Stimulated activated effector memory CD8-positive, alpha-beta T cell treated with anti-CD3 and anti-CD28 coated beads, Interleukin-12 subunit alpha, Interleukin-12 subunit beta, amount 100 ng/mL, for 72 hours (primary cell): ENCODE measurements around the gene ATP5F1D.
"Not testable (repeated sequence)": the region's sequence is repeated elsewhere in the genome, so short reads cannot be mapped to it uniquely, and the experiment has no call there.

Experiments used
- ATAC-seq: fragments of 150-1000 bp; cut with Tn5 transposase; 2 replicates; pipeline ENCODE4 v1.10.0; 2021
- DNase-seq, 2 donors: peaks; one replicate each; pipeline ENCODE4 v3.0.0; 2021 to 2022; ENCODE audit warnings: low spot score in 2 of 2
- H3K27ac Mint-ChIP-seq: one replicate; pipeline ENCODE4 v1.8.0; 2022; ENCODE audit warnings: mild to moderate bottlenecking, mixed read lengths
- H3K36me3 Mint-ChIP-seq: one replicate; pipeline ENCODE4 v1.8.0; 2022; ENCODE audit warnings: mild to moderate bottlenecking, mixed read lengths
- H3K4me1 Mint-ChIP-seq: one replicate; pipeline ENCODE4 v1.8.0; 2022; ENCODE audit warnings: mixed read lengths
- H3K4me3 Mint-ChIP-seq: one replicate; pipeline ENCODE4 v1.8.0; 2022; ENCODE audit warnings: mild to moderate bottlenecking, mixed read lengths
- H3K9me3 Mint-ChIP-seq: one replicate; pipeline ENCODE4 v1.8.0; 2022; ENCODE audit warnings: mixed read lengths

Gene ATP5F1D

DNA sequence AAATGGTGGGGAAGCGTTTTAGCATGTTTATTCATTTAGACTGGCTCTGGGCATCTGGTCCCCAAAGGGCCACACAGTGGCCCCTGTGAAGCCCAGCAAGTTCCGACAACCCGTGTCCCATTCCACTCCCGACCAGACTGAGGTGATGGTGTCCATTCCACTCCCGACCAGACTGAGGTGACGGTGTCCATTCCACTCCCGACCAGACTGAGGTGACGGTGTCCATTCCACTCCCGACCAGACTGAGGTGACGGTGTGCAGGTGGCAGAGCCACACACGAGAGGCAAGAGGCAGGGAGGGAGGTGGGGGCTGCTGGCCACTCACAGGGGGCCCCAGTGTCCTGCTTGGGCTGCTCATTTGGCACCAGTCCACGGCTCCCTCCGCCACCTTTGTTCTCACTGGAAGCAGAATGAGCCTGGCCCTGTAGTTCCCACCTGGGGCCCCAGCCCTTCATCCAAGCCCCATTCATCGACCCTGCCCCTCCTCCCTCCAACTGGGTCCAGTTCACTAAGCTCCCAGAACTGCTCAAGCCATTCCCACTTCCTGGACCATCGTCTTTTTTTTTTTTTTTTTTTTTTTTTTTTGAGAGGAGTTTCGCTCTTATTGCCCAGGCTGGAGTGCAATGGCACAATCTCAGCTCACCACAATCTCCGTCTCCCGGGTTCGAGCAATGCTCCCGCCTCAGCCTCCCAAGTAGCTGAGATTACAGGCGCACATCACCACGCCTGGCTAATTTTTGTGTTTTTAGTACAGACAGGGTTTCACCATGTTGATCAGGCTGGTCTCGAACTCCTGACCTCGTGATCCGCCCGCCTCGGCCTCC is 4.9 kb downstream of the ATP5F1D start:
- not testable (repeated sequence) for ATAC-seq, H3K27ac Mint-ChIP-seq, DNase-seq, H3K9me3 Mint-ChIP-seq, H3K4me3 Mint-ChIP-seq
- H3K36me3 Mint-ChIP-seq: peaks cover 40% of the 10 kb centered on the region
- peaks cover 15% of the 10 kb centered on the region for H3K4me1 Mint-ChIP-seq

GRCh38 chr19:1247748-1248138 is 6.2 kb downstream of the ATP5F1D start:
- Mint-ChIP-seq H3K9me3 (no peaks in the 10 kb centered on the region), H3K27ac (peak overlapping the region; percentile 76), H3K4me1 (peaks cover 6% of the 10 kb centered on the region), H3K4me3 (peak overlapping the region; percentile 62), H3K36me3 (peaks cover 48% of the 10 kb centered on the region)
- ATAC-seq (no peak), DNase-seq (no peak)

DNA sequence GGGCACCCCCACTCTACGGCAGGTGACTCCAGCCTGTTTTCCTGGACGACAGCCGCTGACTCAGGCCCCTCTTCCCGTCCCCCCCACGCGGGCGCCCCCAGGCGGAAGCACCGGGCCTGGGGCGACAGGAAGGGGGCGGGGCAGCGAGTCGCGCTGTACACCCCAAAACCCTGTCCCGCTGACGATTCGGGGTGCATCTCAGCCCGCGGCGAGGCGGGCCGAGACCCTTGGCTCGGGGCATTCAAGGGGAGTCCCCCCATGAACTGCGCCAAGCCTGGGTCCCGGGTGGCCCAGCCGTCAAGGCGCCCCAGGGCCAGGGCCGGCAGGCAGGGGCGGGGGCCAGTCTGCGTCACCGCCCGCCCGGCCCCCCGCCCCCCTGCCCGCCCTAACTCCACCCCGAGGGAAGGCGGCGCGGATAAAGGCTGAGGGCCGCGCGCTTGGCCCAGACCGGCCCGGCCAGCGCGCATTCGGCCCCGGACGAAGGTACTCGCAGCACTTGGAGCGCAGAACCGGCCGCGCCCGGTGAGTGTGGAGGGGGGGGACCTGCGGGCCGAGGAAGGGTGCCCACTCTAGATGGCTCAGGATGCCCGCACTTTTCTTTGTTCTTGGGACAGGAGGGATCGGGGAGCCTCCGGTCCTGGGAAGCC is 6.7 kb downstream of the ATP5F1D start, which contains the start of gene MIDN:
TSS of gene MIDN (plus strand) at position 445 of the 647 bp plus-strand sequence. CDS start 1,714 bp downstream, outside the sequence.
- Mint-ChIP-seq H3K4me3 (peak within 1 kb of the TSS; percentile 90), H3K9me3 (no peaks in the 10 kb centered on the region), H3K36me3 (peaks cover 49% of the 10 kb centered on the region), H3K4me1 (peaks cover 9% of the 10 kb centered on the region), H3K27ac (peak within 1 kb of the TSS; percentile 76)
- DNase-seq (peak; percentile 74 to 92), ATAC-seq (peak; percentile 42)

- Mint-ChIP-seq H3K4me3 (peak overlapping the region; percentile 62), H3K9me3 (no peaks in the 10 kb centered on the region), H3K36me3 (peaks cover 55% of the 10 kb centered on the region), H3K4me1 (peaks cover 13% of the 10 kb centered on the region), H3K27ac (peak overlapping the region; percentile 76)
- ATAC-seq (peak; percentile 49), DNase-seq (peak; percentile 94 to 95)
These were observed 7.3 kb downstream of the ATP5F1D start for GRCh38 chr19:1248786-1249297.

DNA sequence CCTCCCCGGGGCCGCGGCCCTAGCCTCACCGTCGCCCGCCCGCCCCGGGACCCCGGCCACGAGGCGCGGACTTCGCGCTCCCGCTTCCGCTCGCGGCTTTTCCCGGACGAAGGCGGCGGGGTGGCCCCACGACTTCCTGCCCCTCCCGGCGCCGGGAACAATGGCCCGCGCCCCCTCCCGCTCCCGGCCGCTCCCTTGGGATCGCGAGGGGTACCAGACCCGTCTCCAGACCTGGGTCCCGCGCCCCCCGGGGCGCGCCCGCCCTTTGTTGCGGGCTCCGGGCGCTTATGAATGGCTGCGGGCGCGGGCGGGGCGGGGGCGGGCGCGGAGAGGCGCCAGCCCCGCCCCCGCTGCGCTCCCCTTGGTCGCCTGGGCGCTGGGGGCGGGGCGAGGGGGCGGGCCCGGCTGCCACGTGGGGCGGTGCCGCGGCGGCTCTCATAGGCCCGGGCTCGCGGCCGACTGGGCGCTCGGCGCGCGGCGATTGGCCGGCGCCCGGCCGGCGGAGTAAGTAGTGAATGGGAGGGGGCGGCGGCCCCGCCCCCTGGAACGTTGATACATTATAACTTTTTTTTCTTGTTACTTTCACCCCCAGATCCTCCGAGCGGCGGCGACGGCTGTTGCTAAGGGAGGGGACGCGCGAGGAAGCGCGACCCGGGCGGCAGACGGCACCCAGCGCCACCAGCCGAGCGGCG is 7.9 kb downstream of the ATP5F1D start:
- H3K36me3 Mint-ChIP-seq: peaks cover 61% of the 10 kb centered on the region
- peak overlapping the region; percentile 63 for H3K27ac Mint-ChIP-seq
- peak overlapping the region; percentile 90 for H3K4me3 Mint-ChIP-seq
- DNase-seq: peak; percentile 85 to 94
- ATAC-seq: peak; percentile 67
- peaks cover 12% of the 10 kb centered on the region for H3K4me1 Mint-ChIP-seq
- no peaks in the 10 kb centered on the region for H3K9me3 Mint-ChIP-seq

GRCh38 chr19:1249990-1250436 is 8.5 kb downstream of the ATP5F1D start:
- peak overlapping the region; percentile 90 for H3K4me3 Mint-ChIP-seq
- DNase-seq (no peak), ATAC-seq (no peak)
- H3K27ac Mint-ChIP-seq: peak overlapping the region; percentile 63
- peaks cover 12% of the 10 kb centered on the region for H3K4me1 Mint-ChIP-seq
- H3K36me3 Mint-ChIP-seq: peaks cover 66% of the 10 kb centered on the region
- no peaks in the 10 kb centered on the region for H3K9me3 Mint-ChIP-seq

GRCh38 chr19:1250437-1251260 is 9.1 kb downstream of the ATP5F1D start:
- Mint-ChIP-seq H3K4me1 (peaks cover 16% of the 10 kb centered on the region), H3K36me3 (peaks cover 73% of the 10 kb centered on the region), H3K4me3 (peak overlapping the region; percentile 90), H3K9me3 (no peaks in the 10 kb centered on the region), H3K27ac (peak overlapping the region; percentile 94)
- ATAC-seq (no peak), DNase-seq (no peak)

GRCh38 chr19:1251330-1252220 is 10.0 kb downstream of the ATP5F1D start:
- no peak for ATAC-seq
- no peaks in the 10 kb centered on the region for H3K9me3 Mint-ChIP-seq

GRCh38 chr19:1252221-1252820 is 10.8 kb downstream of the ATP5F1D start:
- peak in 1 of 2 donors; percentile 80 for DNase-seq

More at GRCh38 chr19:1251330-1252220, 10.0 kb downstream of the ATP5F1D start:
- Mint-ChIP-seq H3K4me1 (peaks cover 16% of the 10 kb centered on the region), H3K27ac (peak overlapping the region; percentile 94), H3K36me3 (peaks cover 79% of the 10 kb centered on the region), H3K4me3 (peak overlapping the region; percentile 90)
- peak in 1 of 2 donors; percentile 84 for DNase-seq

GRCh38 chr19:1252821-1253513 is 11.4 kb downstream of the ATP5F1D start:
- Mint-ChIP-seq H3K27ac (peak overlapping the region; percentile 94), H3K4me3 (peak overlapping the region; percentile 90), H3K36me3 (peaks cover 87% of the 10 kb centered on the region), H3K9me3 (no peaks in the 10 kb centered on the region), H3K4me1 (peaks cover 24% of the 10 kb centered on the region)
- ATAC-seq: peak; percentile 44
- peak; percentile 59 to 87 for DNase-seq

More at GRCh38 chr19:1252221-1252820, 10.8 kb downstream of the ATP5F1D start:
- Mint-ChIP-seq H3K9me3 (no peaks in the 10 kb centered on the region), H3K4me3 (peak overlapping the region; percentile 90), H3K36me3 (peaks cover 80% of the 10 kb centered on the region), H3K27ac (peak overlapping the region; percentile 94), H3K4me1 (peaks cover 17% of the 10 kb centered on the region)
- peak; percentile 11 for ATAC-seq

DNA sequence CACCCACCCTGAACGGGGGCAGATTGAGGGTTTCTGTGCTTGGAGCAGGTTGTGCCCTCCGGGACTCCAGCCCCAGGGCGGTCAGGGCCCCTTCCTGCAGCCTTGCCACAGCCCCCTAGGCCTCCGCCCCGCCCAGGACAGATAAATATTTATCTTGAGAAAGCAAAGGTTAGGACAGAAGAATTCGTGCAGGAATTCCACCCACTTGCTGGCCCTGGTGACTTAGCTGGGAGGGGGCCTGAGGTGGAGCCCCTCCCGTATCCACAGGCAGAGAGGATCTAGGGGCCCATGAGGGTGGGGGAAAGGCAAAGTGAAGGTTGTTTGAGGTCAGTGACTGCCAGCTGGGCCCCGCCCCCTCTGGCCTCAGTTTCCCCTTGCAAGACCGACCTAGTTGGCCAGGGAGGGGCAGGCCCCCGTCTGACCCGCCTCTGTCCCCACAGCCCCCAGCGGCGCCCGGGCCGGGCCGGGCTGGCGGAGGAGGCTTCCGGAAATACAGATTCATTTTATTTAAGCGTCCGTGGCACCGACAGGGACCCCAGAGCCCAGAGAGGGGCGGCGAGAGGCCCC is 12.0 kb downstream of the ATP5F1D start:
- Mint-ChIP-seq H3K9me3 (no peaks in the 10 kb centered on the region), H3K36me3 (peaks cover 88% of the 10 kb centered on the region), H3K4me1 (peaks cover 28% of the 10 kb centered on the region), H3K27ac (peak overlapping the region; percentile 92), H3K4me3 (peak overlapping the region; percentile 90)
- DNase-seq (peak in 1 of 2 donors; percentile 48), ATAC-seq (no peak)

- peaks cover 92% of the 10 kb centered on the region for H3K36me3 Mint-ChIP-seq
- H3K27ac Mint-ChIP-seq: peak overlapping the region; percentile 75
- ATAC-seq (no peak), DNase-seq (no peak)
- peaks cover 28% of the 10 kb centered on the region for H3K4me1 Mint-ChIP-seq
- peak overlapping the region; percentile 90 for H3K4me3 Mint-ChIP-seq
- no peaks in the 10 kb centered on the region for H3K9me3 Mint-ChIP-seq
These were observed 12.6 kb downstream of the ATP5F1D start for GRCh38 chr19:1254081-1254527.
